Endothelial cell of umbilical vein (primary cell): Measurements from ENCODE around the gene FAM221A. TPM values are rescaled to one million over a fixed set of nuclear protein-coding genes. Genes with fewer than 3 reads are reported as not detected.

ENCODE experiments used
- BruUV-seq: library from RNA; stranded (reverse); fragments of 400-500 nt; replicated peaks from 2 replicates; lab custom pipeline; 2021; lab: Mats Ljungman, UMichigan
- CTCF ChIA-PET: fragments of 300-600, 350-600 bp; sonication (Branson Sonifier 250); formaldehyde crosslinking; loops from one replicate; lab custom pipeline; 2021; ENCODE audit warnings: antibody characterized with exemption, inconsistent platforms; lab: Charles Lee
- POLR2A ChIA-PET: fragments of 300-600, 350-600 bp; sonication (Branson Sonifier 250); formaldehyde crosslinking; loops from one replicate; lab custom pipeline; 2021; ENCODE audit warnings: antibody characterized with exemption, inconsistent platforms; lab: Charles Lee
- DNase-seq: peaks from one replicate; pipeline ENCODE4 v3.0.0-alpha.2; 2011; ENCODE audit warnings: low read depth, low spot score
- FAIRE-seq: peaks from 2 replicates; lab custom pipeline; 2011; peaks lifted over from hg19 to GRCh38; lab: Jason Lieb, UNC
- H2AFZ ChIP-seq: 2 replicates; pipeline ENCODE4 v1.6.0; 2012; ENCODE audit warnings: low read depth, low read length, control low read depth, inconsistent platforms
- H3K27ac ChIP-seq: 2 replicates; pipeline ENCODE4 v1.5.1; 2011; ENCODE audit warnings: low read depth, mild to moderate bottlenecking, control low read depth, low read length, moderate library complexity; ENCODE audit not compliant: insufficient read depth
- H3K27me3 ChIP-seq, 2 experiments: 2 replicates each; pipeline versions ENCODE4 v1.6.0 to v1.6.1; 2011; ENCODE audit warnings: low read length in 2 of 2, mixed read lengths in 1 of 2; ENCODE audit not compliant: control insufficient read depth in 2 of 2, insufficient read depth in 2 of 2
- H3K36me3 ChIP-seq, 2 experiments: 2 replicates in 1 of 2; 3 replicates in 1 of 2; pipeline ENCODE4 v1.5.1; 2011; ENCODE audit warnings: low read length in 2 of 2, mild to moderate bottlenecking in 1 of 2, moderate library complexity in 1 of 2; ENCODE audit not compliant: control insufficient read depth in 2 of 2, insufficient read depth in 2 of 2; ENCODE audit errors: extremely low read depth in 1 of 2
- H3K4me1 ChIP-seq: 3 replicates; pipeline ENCODE4 v1.5.1; 2011; ENCODE audit warnings: mild to moderate bottlenecking, low read length; ENCODE audit not compliant: control insufficient read depth, insufficient read depth; ENCODE audit errors: extremely low read depth
- H3K4me2 ChIP-seq: 2 replicates; pipeline ENCODE4 v1.6.1; 2011; ENCODE audit warnings: low read length, control low read depth, mixed read lengths; ENCODE audit not compliant: insufficient read depth
- H3K4me3 ChIP-seq, 3 experiments: fragments of 200-600 bp in 1 of 3; sonication (generic), shearing (Covaris generic) in 1 of 3; replicated peaks in 1 of 3; 2 replicates each; pipeline ENCODE4 v1.5.1; 2011 to 2016; ENCODE audit warnings: control low read depth in 3 of 3, low read length in 3 of 3, mild to moderate bottlenecking in 2 of 3, inconsistent platforms in 1 of 3, low read depth in 1 of 3, moderate library complexity in 1 of 3; ENCODE audit not compliant: insufficient read depth in 1 of 3
- H3K79me2 ChIP-seq: 2 replicates; pipeline ENCODE4 v1.6.0; 2012; ENCODE audit warnings: low read length, inconsistent platforms; ENCODE audit not compliant: control insufficient read depth, insufficient read depth
- H3K9ac ChIP-seq: replicated peaks from 2 replicates; pipeline ENCODE3; 2011; ENCODE audit warnings: low read length, control low read depth; ENCODE audit not compliant: insufficient read depth; ENCODE audit errors: extremely low read depth
- H3K9me1 ChIP-seq: replicated peaks from 3 replicates; pipeline ENCODE4 v1.6.0; 2011; ENCODE audit warnings: mild to moderate bottlenecking, low read length; ENCODE audit not compliant: control insufficient read depth, insufficient read depth; ENCODE audit errors: extremely low read depth
- H3K9me3 ChIP-seq: replicated peaks from 2 replicates; pipeline ENCODE4 v1.5.1; 2012; ENCODE audit warnings: low read length, inconsistent platforms; ENCODE audit not compliant: control insufficient read depth, insufficient read depth
- H4K20me1 ChIP-seq: replicated peaks from 2 replicates; pipeline ENCODE3; 2011; ENCODE audit warnings: mild to moderate bottlenecking, low read length; ENCODE audit not compliant: control insufficient read depth, insufficient read depth; ENCODE audit errors: extremely low read depth
- CTCF ChIP-seq, 2 donors: IDR thresholded peaks; 1 replicate in 1 of 2; 2 replicates in 1 of 2; pipeline ENCODE4 v1.5.1; 2011; ENCODE audit warnings: low read length in 2 of 2, mild to moderate bottlenecking in 2 of 2, moderate library complexity in 2 of 2, control low read depth in 1 of 2, inconsistent platforms in 1 of 2, low read depth in 1 of 2; ENCODE audit not compliant: insufficient read depth in 1 of 2; ENCODE audit errors: extremely low read depth in 1 of 2
- EZH2 ChIP-seq: IDR thresholded peaks from 2 replicates; pipeline ENCODE4 v1.6.1; 2012; ENCODE audit warnings: borderline replicate concordance, low read depth, mild to moderate bottlenecking, moderate library complexity, low read length, inconsistent platforms; ENCODE audit not compliant: severe bottlenecking
- FOS ChIP-seq: IDR thresholded peaks from 2 replicates; pipeline ENCODE4 v1.6.1; 2011; ENCODE audit warnings: mild to moderate bottlenecking, low read length, moderate library complexity, borderline replicate concordance; ENCODE audit not compliant: insufficient read depth
- GATA2 ChIP-seq: IDR thresholded peaks from 2 replicates; pipeline ENCODE4 v1.7.0; 2011; ENCODE audit warnings: low read depth, mild to moderate bottlenecking, moderate library complexity, mixed read lengths, low read length; ENCODE audit not compliant: insufficient read length, insufficient read depth
- JUN ChIP-seq: IDR thresholded peaks from 2 replicates; pipeline ENCODE4 v1.6.1; 2011; ENCODE audit warnings: borderline replicate concordance, low read depth; ENCODE audit not compliant: insufficient read length, insufficient read depth
- MYC ChIP-seq: IDR thresholded peaks from one replicate; pipeline ENCODE4 v1.6.1; 2011; ENCODE audit warnings: mild to moderate bottlenecking, low read depth, low read length
- POLR2A ChIP-seq: IDR thresholded peaks from 2 replicates; pipeline ENCODE4 v1.6.1; 2012; ENCODE audit warnings: low read depth, mild to moderate bottlenecking, control low read depth, low read length
- POLR2AphosphoS5 ChIP-seq: IDR thresholded peaks from 2 replicates; pipeline ENCODE4 v1.6.1; 2012; ENCODE audit warnings: low read depth, mild to moderate bottlenecking, control low read depth, low read length, moderate library complexity; ENCODE audit not compliant: insufficient read depth
- dilution Hi-C: fragments of 300-500 bp; cut with MboI; formaldehyde crosslinking; loops from one replicate; pipeline ENCODE4 v1.15.0; 2019; ENCODE audit warnings: low sequenced_read_pairs; ENCODE audit not compliant: extremely low pct_ligation_motif_present
- intact Hi-C: fragments of 100-400 bp; cut with micrococcal nuclease; formaldehyde crosslinking; loops from one replicate; pipeline ENCODE4 v1.10.0; 2022
- polyA plus RNA-seq, 4 experiments: library from polyadenylated mRNA; depleted of rRNA in 3 of 4; stranded (reverse) in 3 of 4; unstranded in 1 of 4; fragments of >200 nt; gene quantifications; 2 replicates each; pipeline versions ENCODE4 v1.2.1 to v1.2.3, GENCODE V29; 2011 to 2012; ENCODE audit warnings: missing spikeins in 1 of 4
- total RNA-seq: library from RNA; stranded (reverse); gene quantifications from 2 replicates; pipeline ENCODE4 v1.2.3, GENCODE V29; 2021
- TF ChIP-seq, protein P1 (sequence below): IDR thresholded peaks from 2 replicates; pipeline ENCODE4 v1.6.1; 2011; ENCODE audit not compliant: insufficient read depth, insufficient read length

FAM221A gene
- total and polyA plus RNA-seq, 2 donors (not counting 3 experiments of a cell fraction or from before 2014, with no cell fraction given) = 8.1 to 9.4 TPM

DNA sequence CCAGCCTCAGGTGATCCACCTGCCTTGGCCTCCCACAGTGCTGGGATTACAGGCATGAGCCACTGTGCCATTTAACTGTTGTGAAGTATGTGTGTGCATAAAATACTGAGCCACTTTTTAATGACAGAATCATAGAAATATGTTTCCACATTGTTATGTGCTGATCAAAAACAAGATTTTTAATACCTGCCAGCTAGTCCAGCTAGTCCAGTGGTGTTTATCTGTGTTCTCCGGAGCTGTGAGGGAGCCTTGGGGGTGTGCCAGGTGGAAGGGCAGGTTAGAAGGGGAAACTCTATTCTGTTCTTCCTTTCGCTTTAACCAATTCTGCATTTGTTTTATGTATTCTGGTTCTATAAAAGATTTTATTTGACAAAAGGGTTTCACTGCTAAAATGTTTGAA lies 7.0 kb downstream of the FAM221A start:
- POLR2A ChIA-PET = no interaction called here
- no peak for TF ChIP-seq MYC
- no peak for TF ChIP-seq JUN
- no peak for TF ChIP-seq GATA2
- TF ChIP-seq POLR2AphosphoS5 = no peak
- no peak for TF ChIP-seq CTCF (IDR thresholded peaks at IDR 0.05; ENCODE audit: extremely low read depth in 1 of 2, insufficient read depth in 1 of 2, low read depth in 1 of 2, low read length in 2 of 2)
- no peak for TF ChIP-seq FOS
- TF ChIP-seq POLR2A = no peak
- TF ChIP-seq EZH2 = no peak
- TF ChIP-seq, protein P1, sequence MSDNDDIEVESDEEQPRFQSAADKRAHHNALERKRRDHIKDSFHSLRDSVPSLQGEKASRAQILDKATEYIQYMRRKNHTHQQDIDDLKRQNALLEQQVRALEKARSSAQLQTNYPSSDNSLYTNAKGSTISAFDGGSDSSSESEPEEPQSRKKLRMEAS = no peak
- no peaks in the 10 kb centered on the region for H3K4me1 ChIP-seq
- no peak overlapping the region for H3K4me3 ChIP-seq
- intact Hi-C loops (no loop called here), dilution Hi-C loops (no loop called here)
- no peaks in the 10 kb centered on the region for H3K9me3 ChIP-seq
- no TSS peak for BruUV-seq
- FAIRE-seq (no peak), DNase-seq (no peak)
- peaks cover 0 to 2% of the 10 kb centered on the region in 2 experiments for H3K36me3 ChIP-seq
- H3K9me1 ChIP-seq = no peaks in the 10 kb centered on the region
- no peaks in the 10 kb centered on the region for H3K27me3 ChIP-seq
- H2AFZ ChIP-seq = no peak overlapping the region
- H3K4me2 ChIP-seq = no peak overlapping the region
- H3K9ac ChIP-seq = no peak overlapping the region
- no peaks in the 10 kb centered on the region for H4K20me1 ChIP-seq
- CTCF ChIA-PET = interaction anchor here (3.6 kb wide), 1 partner anchor 10 kb away, joined by 16 read pairs; no protein-coding TSS in a partner anchor
- no peak overlapping the region for H3K27ac ChIP-seq
- H3K79me2 ChIP-seq = no peaks in the 10 kb centered on the region
